Gastroesophageal sphincter (tissue), 3 donors: Measurements from ENCODE around the gene SLC5A6.

ENCODE experiments used
- CTCF ChIP-seq, 4 experiments: fragments of 200-600 bp in 2 of 4; fragments of 450-650 bp in 2 of 4; sonication (generic) in 1 of 4; IDR thresholded peaks; one replicate each; pipeline ENCODE4 v1.5.1; 2017 to 2019; ENCODE audit warnings: antibody characterized with exemption in 4 of 4, mild to moderate bottlenecking in 2 of 4, moderate library complexity in 2 of 4
- EP300 ChIP-seq: sonication (generic); formaldehyde crosslinking; IDR thresholded peaks from one replicate; pipeline ENCODE4 v1.6.1; 2017; ENCODE audit warnings: antibody characterized with exemption, mild to moderate bottlenecking
- POLR2A ChIP-seq, 2 donors: fragments of 450-650 bp; IDR thresholded peaks; one replicate each; pipeline ENCODE4 v1.6.1; 2017; ENCODE audit warnings: antibody characterized with exemption in 2 of 2, mild to moderate bottlenecking in 2 of 2, moderate library complexity in 1 of 2
- POLR2AphosphoS5 ChIP-seq: sonication (generic); formaldehyde crosslinking; IDR thresholded peaks from one replicate; pipeline ENCODE4 v1.6.1; 2017; ENCODE audit warnings: antibody characterized with exemption

- TF ChIP-seq CTCF (IDR thresholded peaks at IDR 0.05) (no peak), POLR2A (IDR thresholded peaks at IDR 0.05) (no peak), POLR2AphosphoS5 (no peak), EP300 (no peak)
Observed at GRCh38 chr2:27203741-27204140, 8.3 kb downstream of the SLC5A6 start.
